Retina (tissue), 1 donor: Measurements from ENCODE around the gene SUMO3.
A peak's percentile ranks its signal among the peaks of the same experiment; 100 is the strongest.

Experiments
- DNase-seq: peaks from one replicate; pipeline ENCODE4 v3.0.0-alpha.2; 2016

SUMO3 gene

GRCh38 chr21:44801468-44802395 lies 16.1 kb downstream of the SUMO3 start, which contains the start of gene UBE2G2:
Gene UBE2G2, minus strand, starts transcription at chr21:44801820. Its CDS starts 72 bp downstream, at chr21:44801748.
- DNase-seq: peak; percentile 94

GRCh38 chr21:44800971-44801467 lies 16.8 kb downstream of the SUMO3 start:
- no peak for DNase-seq

DNA sequence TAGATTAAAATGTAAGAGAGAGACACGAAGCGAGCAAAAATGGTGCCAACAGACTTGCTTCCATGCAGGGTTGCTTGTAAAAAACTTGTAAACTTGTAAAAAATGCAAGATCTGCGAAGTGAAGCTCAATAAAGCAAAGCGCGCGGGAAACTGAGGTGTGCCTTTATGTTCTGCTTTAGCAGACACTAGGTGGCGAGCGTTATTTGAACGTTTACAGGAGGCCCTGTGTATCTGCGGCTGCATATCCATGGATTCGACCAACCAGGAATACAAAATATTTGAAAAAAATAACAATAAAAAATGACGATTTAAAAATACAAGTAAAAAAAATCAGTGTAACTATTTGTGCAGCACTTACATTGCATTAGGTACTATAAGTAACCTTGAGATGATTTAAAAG lies 17.8 kb downstream of the SUMO3 start:
- no peak for DNase-seq

DNA sequence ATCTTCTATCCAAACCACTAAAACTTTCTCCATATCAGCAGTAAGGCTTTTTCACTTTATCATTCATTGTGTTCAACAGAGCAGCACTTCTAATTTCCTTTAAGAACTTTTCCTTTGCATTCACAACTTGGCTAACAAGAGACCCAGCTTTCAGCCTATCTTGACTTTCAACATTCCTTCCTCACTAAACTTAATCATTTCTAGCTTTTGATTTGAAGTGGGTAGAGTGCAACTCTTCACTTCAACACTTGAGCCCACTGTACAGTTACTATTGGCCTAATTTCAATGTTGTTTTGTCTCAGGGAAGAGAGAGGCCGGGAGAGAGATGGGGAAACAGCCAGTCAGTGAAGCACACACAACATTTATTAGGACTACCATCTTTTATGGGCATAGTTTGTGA lies 18.2 kb downstream of the SUMO3 start:
- no peak for DNase-seq

DNA sequence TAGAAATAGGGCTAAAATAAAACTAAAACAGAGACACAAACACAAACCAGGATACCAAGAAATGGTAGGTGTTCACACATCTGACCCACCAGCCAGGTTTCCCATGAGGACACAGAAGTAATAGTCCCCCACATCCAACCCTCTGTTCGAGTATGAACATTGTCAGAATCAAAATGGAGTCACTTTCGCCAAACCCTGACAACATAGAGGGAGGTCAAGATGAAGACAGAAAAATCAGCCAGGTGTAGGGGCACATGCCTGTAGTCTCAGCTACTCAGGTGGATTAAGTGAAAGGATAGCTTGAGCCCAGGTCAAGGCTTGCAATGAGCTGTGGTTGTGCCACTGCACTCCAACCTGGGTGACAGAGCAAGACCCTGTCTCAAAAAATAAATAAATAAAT lies 20.1 kb downstream of the SUMO3 start:
- no peak for DNase-seq

DNA sequence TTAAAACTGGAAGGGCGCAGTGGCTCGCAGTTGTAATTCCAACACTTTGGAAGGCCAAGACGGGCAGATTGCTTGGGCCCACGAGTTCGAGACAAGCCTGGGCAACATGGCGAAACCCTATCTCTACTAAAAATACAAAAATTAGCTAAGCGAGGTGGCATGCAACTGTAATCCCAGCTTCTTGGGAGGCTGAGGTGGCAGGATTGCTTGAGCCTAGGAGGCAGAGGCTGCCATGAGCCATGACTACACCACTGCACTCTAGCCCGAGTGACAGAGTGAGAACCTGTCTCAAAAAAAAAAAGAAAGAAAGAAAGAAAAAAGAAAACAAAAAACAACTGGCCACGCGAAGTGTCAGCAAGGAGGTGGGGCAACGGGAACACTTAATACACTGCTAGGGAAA lies 22.5 kb downstream of the SUMO3 start:
- no peak for DNase-seq

DNA sequence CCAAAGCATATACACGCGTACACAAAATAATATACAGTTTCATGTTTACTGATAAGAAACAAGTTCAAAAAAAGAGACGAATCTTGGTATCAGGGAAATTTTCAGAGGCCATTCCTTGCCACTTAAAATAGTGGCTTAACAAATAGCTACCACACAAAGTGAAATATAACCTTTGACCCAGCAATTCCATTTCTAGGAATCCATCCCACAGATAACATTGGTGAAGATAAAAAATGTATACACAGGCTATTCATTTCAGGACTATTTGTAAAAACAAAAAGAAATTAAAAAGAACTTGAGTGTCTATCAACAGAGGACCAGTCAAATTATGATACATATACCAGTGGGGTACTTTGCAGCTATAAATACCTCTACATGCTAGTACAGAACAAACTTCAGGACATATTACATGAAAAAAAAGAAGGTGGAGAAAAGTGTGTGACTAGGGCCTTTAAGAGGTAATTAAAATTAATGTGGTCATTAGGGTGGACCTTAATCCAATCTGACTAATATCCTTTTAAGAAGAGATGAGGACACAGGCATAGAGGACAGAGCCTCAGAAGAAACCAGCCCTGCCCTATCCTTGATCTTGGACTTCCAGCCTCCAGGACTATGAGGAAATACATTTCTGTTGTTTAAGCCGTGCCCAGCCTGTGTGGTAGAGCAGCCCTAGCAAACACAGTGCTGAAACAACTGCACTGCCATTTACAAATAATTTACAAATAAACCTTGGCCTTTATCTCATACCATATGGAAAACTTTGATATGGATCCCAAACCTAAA lies 24.1 kb downstream of the SUMO3 start:
- DNase-seq: no peak

DNA sequence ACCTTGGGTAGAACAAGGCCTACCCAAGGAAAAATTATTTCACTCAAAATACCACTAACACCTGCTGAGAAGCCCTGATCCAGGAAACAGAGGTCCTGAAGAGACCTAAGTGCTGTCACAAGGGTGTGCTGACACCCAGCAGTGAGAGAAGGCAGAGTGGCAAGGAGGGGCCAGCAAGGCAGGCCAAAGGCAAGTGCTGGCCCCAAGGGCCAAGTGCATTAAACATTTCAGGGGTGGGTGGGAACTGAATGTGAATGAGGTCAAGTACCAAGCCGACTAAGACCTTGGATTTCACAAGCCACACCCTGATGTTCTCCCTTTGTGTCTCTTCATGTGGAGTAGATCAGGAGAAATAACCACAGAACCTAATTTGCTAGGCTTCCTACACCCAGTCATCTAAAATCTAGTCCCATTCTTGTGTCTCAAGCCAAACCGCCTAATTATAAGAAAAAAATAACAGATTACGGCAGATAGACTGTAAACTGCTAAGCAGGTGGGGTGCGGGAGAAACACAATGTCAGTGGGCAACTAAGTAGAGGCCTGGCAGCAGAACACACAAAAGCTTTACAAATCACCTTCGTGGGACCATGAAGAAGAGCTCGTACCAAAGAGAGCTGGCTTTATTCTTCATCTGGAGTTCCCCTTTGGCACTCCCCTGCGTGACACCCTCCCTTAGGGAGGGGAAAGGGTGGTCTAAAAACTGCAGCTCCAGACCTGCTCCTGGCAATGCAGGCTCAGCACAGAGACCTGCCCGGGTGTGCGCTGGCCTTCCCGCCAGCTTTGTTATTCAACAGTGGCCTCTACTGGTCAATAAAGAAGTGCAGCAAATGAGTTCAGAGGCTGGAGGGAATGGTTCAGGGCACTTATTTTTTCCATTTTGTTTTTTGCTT lies 24.9 kb downstream of the SUMO3 start:
- peak; percentile 81 for DNase-seq

DNA sequence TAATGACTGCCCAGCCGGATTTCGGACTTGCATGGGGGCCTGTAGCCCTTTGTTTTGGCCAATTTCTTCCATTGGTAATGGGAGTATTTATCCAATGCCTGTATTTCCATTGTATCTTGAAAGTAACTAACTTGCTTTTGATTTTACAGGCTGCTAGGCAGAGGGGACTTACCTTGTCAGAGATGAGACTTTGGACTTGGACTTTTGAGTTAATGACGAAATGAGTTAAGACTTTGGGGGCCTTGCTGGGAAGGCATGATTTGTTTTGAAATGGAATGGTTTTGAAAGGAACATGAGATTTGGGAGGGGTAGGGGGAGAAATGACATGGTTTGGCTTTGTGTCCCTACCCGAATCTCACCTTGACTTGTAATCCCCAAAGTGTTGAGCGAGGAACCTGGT lies 25.9 kb downstream of the SUMO3 start:
- no peak for DNase-seq

DNA sequence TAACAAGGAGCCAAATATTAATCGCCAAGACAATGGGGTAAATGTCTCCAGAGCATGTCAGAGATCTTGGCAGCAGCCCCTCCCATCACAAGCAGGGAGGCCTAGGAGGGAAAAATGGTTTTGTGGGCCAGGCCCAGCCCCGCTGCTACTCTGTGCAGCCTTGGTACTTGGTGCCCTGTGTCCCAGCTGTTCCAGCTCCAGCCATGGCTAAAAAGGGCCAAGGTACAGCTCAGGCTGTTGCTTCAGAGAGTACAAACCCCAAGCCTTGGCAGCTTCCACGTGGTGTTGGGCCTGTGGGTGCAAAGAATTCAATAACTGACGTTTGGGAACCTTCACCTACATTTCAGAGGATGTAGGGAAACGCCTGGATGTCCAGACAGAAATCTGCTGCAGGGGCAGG lies 26.6 kb downstream of the SUMO3 start:
- DNase-seq: no peak

DNA sequence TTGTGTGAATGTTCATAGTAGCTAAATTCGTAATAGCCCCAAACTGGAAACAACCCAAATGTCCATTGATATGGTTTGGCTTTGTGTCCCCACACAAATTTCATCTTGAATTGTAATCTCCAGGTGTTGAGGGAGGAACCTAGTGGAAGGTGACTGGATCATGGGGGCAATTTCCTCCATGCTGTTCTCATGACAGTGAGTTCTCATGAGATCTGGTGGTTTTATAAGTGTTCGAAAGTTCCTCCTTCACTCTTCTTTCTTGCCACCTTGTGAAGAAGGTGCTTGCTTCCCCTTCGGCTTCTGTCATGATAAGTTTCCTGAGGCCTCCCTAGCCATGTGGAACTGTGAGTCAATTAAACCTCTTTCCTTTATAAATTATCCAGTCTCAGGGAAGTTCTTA lies 27.5 kb downstream of the SUMO3 start:
- no peak for DNase-seq

- DNase-seq: no peak
These were observed 28.0 kb downstream of the SUMO3 start for GRCh38 chr21:44789880-44790279.

GRCh38 chr21:44785620-44786335 lies 32.1 kb downstream of the SUMO3 start:
- DNase-seq: no peak

DNA sequence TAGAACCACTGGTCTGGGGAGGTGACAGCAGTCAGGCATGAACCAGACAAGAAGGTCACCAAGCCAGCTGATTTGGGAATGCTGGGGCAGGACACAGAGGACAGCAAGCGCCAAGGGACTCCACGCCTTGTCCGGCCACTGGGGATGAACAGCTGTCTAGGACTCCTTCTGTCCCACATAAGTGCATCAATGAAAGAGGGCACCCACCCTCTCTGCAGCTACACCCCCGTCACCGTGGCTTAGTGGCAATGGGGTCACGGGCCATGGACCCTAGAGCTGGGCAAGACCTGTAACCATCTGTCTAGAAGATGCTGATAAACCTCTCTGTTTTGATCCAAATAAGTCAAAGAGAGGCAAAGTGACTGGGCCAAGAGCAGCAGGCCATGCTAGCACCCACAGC lies 33.1 kb downstream of the SUMO3 start:
- no peak for DNase-seq

DNA sequence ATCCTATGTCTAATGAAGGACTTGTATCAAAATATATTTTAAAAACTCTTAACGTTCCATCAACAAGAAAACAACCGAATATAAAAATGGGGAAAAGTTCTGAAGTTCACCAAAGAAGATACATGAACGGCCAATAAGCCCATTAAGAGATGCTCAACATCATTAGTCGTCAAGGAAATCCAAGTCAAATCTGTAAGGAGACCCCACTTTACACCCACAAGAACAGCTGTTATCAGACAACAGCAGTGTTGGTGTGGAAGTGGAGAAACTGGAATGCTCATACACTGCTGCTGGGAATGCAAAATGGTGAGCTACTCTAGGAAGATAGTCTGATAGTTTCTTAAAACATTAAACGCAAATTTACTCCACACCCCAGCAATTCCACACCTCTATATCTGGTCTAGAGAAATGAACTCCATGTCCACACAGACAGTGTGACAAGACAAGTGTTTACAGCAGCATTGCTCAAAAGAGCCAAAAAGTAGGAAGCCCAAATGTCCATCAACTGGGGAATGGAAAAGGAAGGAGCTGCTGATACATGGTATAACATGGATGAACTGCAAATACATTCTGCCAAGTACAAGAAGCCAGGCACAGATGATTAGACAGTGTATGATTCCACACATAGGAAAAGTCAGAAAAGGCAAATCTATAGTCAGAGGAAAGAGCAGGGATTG lies 34.7 kb downstream of the SUMO3 start:
- no peak for DNase-seq

DNA sequence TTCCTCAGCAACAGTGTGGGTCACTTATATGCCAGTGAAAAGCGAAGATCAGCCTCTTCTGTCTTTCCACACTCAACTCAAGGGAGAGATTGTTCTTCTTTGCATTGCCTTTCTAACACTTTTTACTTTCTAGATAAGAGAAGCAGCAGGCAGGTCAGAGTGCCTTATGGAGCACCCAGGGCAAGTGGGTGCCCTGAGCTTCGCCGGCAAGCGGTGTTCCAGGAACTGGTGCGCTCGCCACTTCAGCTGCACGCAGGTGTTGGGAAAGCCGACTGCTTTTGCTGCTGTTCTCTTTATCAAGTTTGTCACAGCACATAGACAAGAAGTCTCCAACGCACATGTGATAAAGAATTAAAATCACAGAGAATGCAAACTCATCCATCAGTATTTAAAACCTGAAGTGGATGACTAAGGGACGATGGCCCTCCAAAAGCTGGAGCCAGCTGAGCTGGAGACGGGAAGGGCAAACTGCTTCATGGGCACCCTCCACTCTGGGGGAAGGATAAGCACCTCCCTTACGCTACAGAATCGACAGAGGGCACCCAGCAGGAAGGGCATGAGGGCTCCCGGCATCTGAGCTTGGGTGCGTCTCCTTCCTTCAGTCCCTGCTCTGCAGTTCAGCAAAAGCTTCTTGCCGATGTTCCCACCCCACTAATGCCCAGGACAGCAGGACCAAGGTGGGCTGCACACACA lies 36.9 kb downstream of the SUMO3 start:
- DNase-seq: no peak

GRCh38 chr21:44780137-44780502 lies 37.7 kb downstream of the SUMO3 start:
- DNase-seq: no peak

- DNase-seq: no peak
These were observed 38.3 kb downstream of the SUMO3 start for GRCh38 chr21:44779417-44780136.

DNA sequence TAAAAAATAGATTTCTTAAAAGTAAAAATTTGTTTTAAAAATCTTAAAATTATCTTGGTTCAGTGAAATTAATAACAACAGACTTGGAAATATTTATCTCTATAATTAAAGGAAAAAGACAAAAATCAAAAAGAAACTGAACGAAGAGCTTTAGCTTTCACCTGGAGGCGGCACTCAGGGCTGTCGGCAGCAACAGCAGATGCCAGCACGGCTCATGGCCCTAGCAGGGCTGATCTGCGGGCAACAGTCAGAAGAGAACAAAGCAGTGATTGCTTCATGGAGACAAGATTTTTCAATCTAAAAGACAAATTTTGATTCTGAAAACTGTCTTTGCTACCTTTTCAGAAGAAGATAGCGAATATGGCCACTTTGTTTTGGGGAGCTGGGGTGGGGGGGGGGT lies 38.9 kb downstream of the SUMO3 start:
- DNase-seq: no peak

DNA sequence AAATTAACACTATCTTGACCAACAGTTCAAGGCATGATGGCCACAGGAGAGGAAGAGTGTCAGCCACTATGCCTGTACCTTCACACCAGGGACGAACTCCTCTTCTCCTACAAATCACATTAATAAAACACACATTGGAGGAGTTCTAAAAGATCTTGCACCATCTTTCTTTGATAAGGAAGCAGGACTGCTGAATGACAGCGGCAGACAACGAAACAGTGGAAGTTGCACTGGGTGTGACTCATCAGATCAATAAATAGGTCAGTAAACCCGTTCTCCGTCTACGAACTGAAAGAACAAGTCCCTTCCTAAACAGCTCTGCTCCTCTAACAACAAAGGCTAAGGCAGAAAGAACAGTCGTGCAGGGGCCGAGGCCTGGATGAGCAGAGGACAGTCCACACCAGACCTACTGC lies 39.4 kb downstream of the SUMO3 start:
- DNase-seq: no peak
